Endodermal cell (in vitro differentiated cells): ENCODE results near the gene DPP8. TPM values are rescaled to one million over a fixed set of nuclear protein-coding genes. Genes with fewer than 3 reads are reported as not detected.
"Not testable (repeated sequence)": the region's sequence is repeated elsewhere in the genome, so short reads cannot be mapped to it uniquely, and the experiment has no call there.

Experiments used
- DNase-seq: peaks from one replicate; pipeline ENCODE4 v3.0.0-alpha.2; 2017
- H3K27ac ChIP-seq: 2 replicates; pipeline ENCODE4 v1.5.1; 2013; ENCODE audit warnings: mild to moderate bottlenecking, low read depth, low read length, moderate library complexity
- H3K27me3 ChIP-seq: 2 replicates; pipeline ENCODE4 v1.6.1; 2013; ENCODE audit warnings: mild to moderate bottlenecking, low read length, moderate library complexity; ENCODE audit not compliant: insufficient read depth, control insufficient read depth, poor library complexity, severe bottlenecking
- H3K36me3 ChIP-seq: 2 replicates; pipeline ENCODE4 v1.7.0; 2013; ENCODE audit warnings: mild to moderate bottlenecking, low read length, moderate library complexity; ENCODE audit not compliant: control insufficient read depth, insufficient read depth
- H3K4me1 ChIP-seq: one replicate; pipeline ENCODE4 v1.7.0; 2013; ENCODE audit warnings: low read length; ENCODE audit not compliant: control insufficient read depth, insufficient read depth
- H3K4me3 ChIP-seq: 2 replicates; pipeline ENCODE4 v1.5.1; 2013; ENCODE audit warnings: mild to moderate bottlenecking, low read length, moderate library complexity
- H3K9ac ChIP-seq: 2 replicates; pipeline ENCODE4 v1.6.1; 2013; ENCODE audit warnings: mild to moderate bottlenecking, low read length, moderate library complexity; ENCODE audit not compliant: poor library complexity, severe bottlenecking; ENCODE audit errors: extremely low read depth
- H3K9me3 ChIP-seq: 2 replicates; pipeline ENCODE4 v1.6.1; 2013; ENCODE audit warnings: mild to moderate bottlenecking, low read length, moderate library complexity; ENCODE audit not compliant: control insufficient read depth
- H3K27ac Mint-ChIP-seq: 2 replicates; pipeline ENCODE4 v1.8.0; 2020; ENCODE audit warnings: mixed read lengths
- H3K27me3 Mint-ChIP-seq: 2 replicates; pipeline ENCODE4 v1.8.0; 2021; ENCODE audit warnings: mild to moderate bottlenecking, mixed read lengths; ENCODE audit not compliant: insufficient read depth
- H3K36me3 Mint-ChIP-seq: 2 replicates; pipeline ENCODE4 v1.8.0; 2020; ENCODE audit warnings: low read depth, mixed read lengths
- H3K4me1 Mint-ChIP-seq: 2 replicates; pipeline ENCODE4 v1.8.0; 2020; ENCODE audit warnings: mixed read lengths
- H3K4me3 Mint-ChIP-seq: 2 replicates; pipeline ENCODE4 v1.8.0; 2020; ENCODE audit warnings: mild to moderate bottlenecking, moderate library complexity, mixed read lengths
- H3K9me3 Mint-ChIP-seq: 2 replicates; pipeline ENCODE4 v1.8.0; 2020; ENCODE audit warnings: mild to moderate bottlenecking, mixed read lengths
- WGBS, 2 experiments: methylation state at CpG; one replicate each; pipeline versions ENCODE4 v1.1.5 to v1.1.7; 2013; ENCODE audit warnings: missing lambda C conversion rate in 2 of 2, mixed read lengths in 1 of 2; ENCODE audit not compliant: insufficient coverage in 1 of 2, insufficient read length in 1 of 2; 5-methylcytosine and 5-hydroxymethylcytosine counted together
- total RNA-seq, 2 donors: library from RNA; stranded (reverse); fragmentation: NEBNext Ultra II Directional in 1 of 2; extraction: Animal tissue kit (Norgen Biotek cat#: 25700) in 1 of 2; gene quantifications; 2 replicates in 1 of 2; 3 replicates in 1 of 2; pipeline ENCODE4 v1.2.1, GENCODE V29; 2021
- TF ChIP-seq, protein P1 (sequence below): fragments of 200-600 bp; sonication (generic); conservative IDR thresholded peaks from 2 replicates; pipeline ENCODE4 v1.5.0; 2021; ENCODE audit warnings: antibody characterized with exemption, mild to moderate bottlenecking

Gene DPP8
- total RNA-seq, 2 donors from 2014 or later: 31.8 to 34.9 TPM

GRCh38 chr15:65553691-65554090 is 36.2 kb upstream of the DPP8 start:
- Histone ChIP-seq H3K4me1 (peaks cover 5% of the 10 kb centered on the region), H3K36me3 (peaks cover 46% of the 10 kb centered on the region), H3K9me3 (no peaks in the 10 kb centered on the region), H3K9ac (no peak overlapping the region), H3K4me3 (no peak overlapping the region), H3K27me3 (no peaks in the 10 kb centered on the region), H3K27ac (no peak overlapping the region)
- Mint-ChIP-seq H3K36me3 (peaks cover 55% of the 10 kb centered on the region), H3K4me1 (peaks cover 14% of the 10 kb centered on the region), H3K4me3 (no peak overlapping the region), H3K27ac (no peak overlapping the region), H3K27me3 (no peaks in the 10 kb centered on the region), H3K9me3 (no peaks in the 10 kb centered on the region)
- no peak for DNase-seq
- WGBS, 2 experiments: 98 to 100% methylated on average over 3 of the region's 3 CpGs
- TF ChIP-seq, protein P1, sequence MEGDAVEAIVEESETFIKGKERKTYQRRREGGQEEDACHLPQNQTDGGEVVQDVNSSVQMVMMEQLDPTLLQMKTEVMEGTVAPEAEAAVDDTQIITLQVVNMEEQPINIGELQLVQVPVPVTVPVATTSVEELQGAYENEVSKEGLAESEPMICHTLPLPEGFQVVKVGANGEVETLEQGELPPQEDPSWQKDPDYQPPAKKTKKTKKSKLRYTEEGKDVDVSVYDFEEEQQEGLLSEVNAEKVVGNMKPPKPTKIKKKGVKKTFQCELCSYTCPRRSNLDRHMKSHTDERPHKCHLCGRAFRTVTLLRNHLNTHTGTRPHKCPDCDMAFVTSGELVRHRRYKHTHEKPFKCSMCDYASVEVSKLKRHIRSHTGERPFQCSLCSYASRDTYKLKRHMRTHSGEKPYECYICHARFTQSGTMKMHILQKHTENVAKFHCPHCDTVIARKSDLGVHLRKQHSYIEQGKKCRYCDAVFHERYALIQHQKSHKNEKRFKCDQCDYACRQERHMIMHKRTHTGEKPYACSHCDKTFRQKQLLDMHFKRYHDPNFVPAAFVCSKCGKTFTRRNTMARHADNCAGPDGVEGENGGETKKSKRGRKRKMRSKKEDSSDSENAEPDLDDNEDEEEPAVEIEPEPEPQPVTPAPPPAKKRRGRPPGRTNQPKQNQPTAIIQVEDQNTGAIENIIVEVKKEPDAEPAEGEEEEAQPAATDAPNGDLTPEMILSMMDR: no peak

DNA sequence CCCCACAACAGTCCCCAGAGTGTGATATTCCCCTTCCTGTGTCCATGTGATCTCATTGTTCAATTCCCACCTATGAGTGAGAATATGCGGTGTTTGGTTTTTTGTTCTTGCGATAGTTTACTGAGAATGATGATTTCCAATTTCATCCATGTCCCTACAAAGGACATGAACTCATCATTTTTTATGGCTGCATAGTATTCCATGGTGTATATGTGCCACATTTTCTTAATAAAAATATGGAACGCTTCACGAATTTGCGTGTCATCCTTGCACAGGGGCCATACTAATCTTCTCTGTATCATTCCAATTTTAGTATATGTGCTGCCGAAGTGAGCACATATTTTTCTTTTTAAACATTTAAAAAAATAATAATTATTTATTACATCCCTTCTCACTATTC is 35.4 kb upstream of the DPP8 start:
- H3K9me3 ChIP-seq, H3K27ac Mint-ChIP-seq, H3K27me3 Mint-ChIP-seq, DNase-seq, H3K27ac ChIP-seq, H3K4me3 ChIP-seq, H3K4me3 Mint-ChIP-seq, H3K9me3 Mint-ChIP-seq, H3K4me1 ChIP-seq, H3K27me3 ChIP-seq, H3K9ac ChIP-seq: not testable (repeated sequence)
- peaks cover 43% of the 10 kb centered on the region for H3K36me3 ChIP-seq
- 94% methylated on average over 4 of the region's 6 CpGs; no CpG with 5 or more reads in 1 of the 2 experiments for WGBS, 2 experiments
- Mint-ChIP-seq H3K4me1 (peaks cover 10% of the 10 kb centered on the region), H3K36me3 (peaks cover 47% of the 10 kb centered on the region)

DNA sequence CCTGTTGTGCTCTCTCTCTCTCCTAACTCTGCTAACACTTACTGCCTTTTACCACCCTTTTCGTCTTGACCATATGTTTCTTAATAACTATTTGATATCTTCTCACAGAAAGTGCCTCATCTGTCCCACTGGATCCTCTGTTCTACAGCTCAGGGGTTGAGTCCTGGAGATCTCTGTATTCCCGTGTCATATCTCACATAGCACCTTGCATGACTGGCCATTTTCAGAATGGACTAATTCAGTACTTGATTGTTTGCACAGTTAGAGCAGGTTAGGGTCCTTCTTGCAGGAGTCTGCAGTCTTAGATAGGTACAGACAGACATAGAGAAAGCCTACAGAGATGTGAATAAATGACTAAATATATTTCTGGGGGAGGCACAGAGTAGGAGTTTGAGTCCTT is 33.7 kb upstream of the DPP8 start:
- Mint-ChIP-seq H3K36me3 (peaks cover 34% of the 10 kb centered on the region), H3K27ac (no peak overlapping the region), H3K27me3 (no peaks in the 10 kb centered on the region), H3K4me3 (no peak overlapping the region), H3K9me3 (no peaks in the 10 kb centered on the region), H3K4me1 (peaks cover 10% of the 10 kb centered on the region)
- Histone ChIP-seq H3K9ac (no peak overlapping the region), H3K4me3 (no peak overlapping the region), H3K27me3 (no peaks in the 10 kb centered on the region), H3K9me3 (no peaks in the 10 kb centered on the region), H3K4me1 (no peaks in the 10 kb centered on the region), H3K27ac (no peak overlapping the region), H3K36me3 (peaks cover 28% of the 10 kb centered on the region)
- DNase-seq: no peak
- TF ChIP-seq, protein P1: no peak
- WGBS, 2 experiments: 92 to 100% methylated on average over 2 of the region's 2 CpGs

GRCh38 chr15:65550681-65551098 is 33.2 kb upstream of the DPP8 start:
- H3K27ac Mint-ChIP-seq: peak overlapping the region; percentile 53
- 75 to 100% methylated on average over 2 to 3 of the region's 3 CpGs for WGBS, 2 experiments
- no peaks in the 10 kb centered on the region for H3K27me3 ChIP-seq
- no peaks in the 10 kb centered on the region for H3K9me3 Mint-ChIP-seq
- no peaks in the 10 kb centered on the region for H3K27me3 Mint-ChIP-seq
- TF ChIP-seq, protein P1: no peak
- no peak overlapping the region for H3K4me3 Mint-ChIP-seq
- peaks cover 31% of the 10 kb centered on the region for H3K36me3 Mint-ChIP-seq
- H3K4me1 ChIP-seq: no peaks in the 10 kb centered on the region
- H3K4me1 Mint-ChIP-seq: peaks cover 10% of the 10 kb centered on the region
- no peak overlapping the region for H3K27ac ChIP-seq
- DNase-seq: peak; percentile 56
- no peaks in the 10 kb centered on the region for H3K9me3 ChIP-seq
- no peak overlapping the region for H3K4me3 ChIP-seq
- H3K36me3 ChIP-seq: peaks cover 24% of the 10 kb centered on the region
- H3K9ac ChIP-seq: no peak overlapping the region

DNA sequence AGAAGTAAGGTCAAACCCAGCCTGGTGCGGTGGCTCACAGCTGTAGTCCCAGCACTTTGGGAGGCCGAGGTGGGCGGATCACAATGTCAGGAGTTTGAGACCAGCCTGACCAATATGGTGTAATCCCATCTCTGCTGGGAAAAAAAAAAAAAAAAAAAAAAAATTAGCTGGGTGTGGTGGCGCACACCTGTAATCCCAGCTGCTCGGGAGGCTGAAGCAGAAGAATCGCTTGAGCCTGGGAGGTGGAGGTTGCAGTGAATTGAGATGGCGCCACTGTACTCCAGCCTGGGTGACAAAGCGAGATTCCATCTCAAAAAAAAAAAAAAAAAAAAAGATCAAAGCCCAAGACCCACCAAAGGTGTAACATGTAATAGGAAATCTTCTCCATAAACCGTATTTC is 31.8 kb upstream of the DPP8 start:
- not testable (repeated sequence) for H3K27me3 Mint-ChIP-seq, H3K27ac Mint-ChIP-seq, DNase-seq, H3K9me3 Mint-ChIP-seq, H3K9ac ChIP-seq, H3K27me3 ChIP-seq, H3K4me1 ChIP-seq, H3K9me3 ChIP-seq, H3K4me3 Mint-ChIP-seq, H3K27ac ChIP-seq, H3K4me3 ChIP-seq
- H3K36me3 ChIP-seq: peaks cover 12% of the 10 kb centered on the region
- Mint-ChIP-seq H3K36me3 (peaks cover 19% of the 10 kb centered on the region), H3K4me1 (peaks cover 10% of the 10 kb centered on the region)
- 92 to 100% methylated on average over 2 to 8 of the region's 9 CpGs for WGBS, 2 experiments
